GM23248 (cell line): Measurements from ENCODE around the gene CHRNA4. TPM values are rescaled to one million over a fixed set of nuclear protein-coding genes. Genes with fewer than 3 reads are reported as not detected.

Source experiments
- DNase-seq: peaks from one replicate; pipeline ENCODE4 v3.0.0-alpha.2; 2015
- H2AFZ ChIP-seq: fragments of 200-600 bp; sonication (generic); 2 replicates; pipeline ENCODE4 v1.6.1; 2016; ENCODE audit warnings: antibody characterized with exemption
- H3F3A ChIP-seq: fragments of 200-600 bp; sonication (generic); 2 replicates; pipeline ENCODE4 v1.6.1; 2016; ENCODE audit warnings: mild to moderate bottlenecking, antibody characterized with exemption, mixed run types; ENCODE audit not compliant: insufficient read depth
- H3K27ac ChIP-seq: fragments of 200-600 bp; sonication (generic); 2 replicates; pipeline ENCODE4 v1.5.1; 2016; ENCODE audit warnings: mild to moderate bottlenecking
- H3K27me3 ChIP-seq: fragments of 200-600 bp; sonication (generic); replicated peaks from 2 replicates; pipeline ENCODE4 v1.6.1; 2016; ENCODE audit warnings: mild to moderate bottlenecking; ENCODE audit not compliant: insufficient read depth
- H3K36me3 ChIP-seq: fragments of 200-600 bp; sonication (generic); 2 replicates; pipeline ENCODE4 v1.6.1; 2016; ENCODE audit warnings: low read depth, mild to moderate bottlenecking
- H3K4me1 ChIP-seq: fragments of 200-600 bp; sonication (generic); 2 replicates; pipeline ENCODE4 v1.6.1; 2016; ENCODE audit warnings: mild to moderate bottlenecking; ENCODE audit not compliant: insufficient read depth
- H3K4me2 ChIP-seq: fragments of 200-600 bp; sonication (generic); one replicate; pipeline ENCODE4 v1.6.1; 2016; ENCODE audit warnings: mild to moderate bottlenecking; ENCODE audit not compliant: unreplicated experiment
- H3K4me3 ChIP-seq: fragments of 200-600 bp; sonication (generic); 2 replicates; pipeline ENCODE4 v1.5.1; 2016; ENCODE audit warnings: mild to moderate bottlenecking
- H3K79me2 ChIP-seq: fragments of 200-600 bp; sonication (generic); 2 replicates; pipeline ENCODE4 v1.6.1; 2016; ENCODE audit warnings: mild to moderate bottlenecking; ENCODE audit not compliant: insufficient read depth
- H3K9ac ChIP-seq: fragments of 200-600 bp; sonication (generic); 2 replicates; pipeline ENCODE4 v1.6.1; 2016; ENCODE audit warnings: mild to moderate bottlenecking
- H3K9me2 ChIP-seq: fragments of 200-600 bp; sonication (generic); 2 replicates; pipeline ENCODE4 v1.6.1; 2016; ENCODE audit warnings: mixed run types, mild to moderate bottlenecking, moderate library complexity; ENCODE audit not compliant: insufficient read depth
- H3K9me3 ChIP-seq: fragments of 200-600 bp; sonication (generic); one replicate; pipeline ENCODE4 v1.6.1; 2017; ENCODE audit warnings: low read depth
- H4K20me1 ChIP-seq: fragments of 200-600 bp; sonication (generic); 2 replicates; pipeline ENCODE4 v1.6.0; 2016; ENCODE audit not compliant: insufficient read depth
- EZH2 ChIP-seq: fragments of 200-600 bp; sonication (generic); IDR thresholded peaks from 2 replicates; pipeline ENCODE4 v1.6.1; 2018; ENCODE audit warnings: antibody characterized with exemption, mild to moderate bottlenecking; ENCODE audit not compliant: insufficient read depth, poor library complexity, severe bottlenecking
- EZH2phosphoT487 ChIP-seq: fragments of 200-600 bp; sonication (generic); IDR thresholded peaks from 2 replicates; pipeline ENCODE4 v1.6.1; 2018; ENCODE audit warnings: antibody characterized with exemption, moderate library complexity, mild to moderate bottlenecking, low read depth; ENCODE audit not compliant: insufficient read depth
- WGBS, 2 experiments: methylation state at CpG; one replicate each; pipeline ENCODE4 v1.1.6; 2015 to 2017; ENCODE audit warnings: low lambda C conversion rate in 2 of 2, low coverage in 1 of 2; ENCODE audit errors: missing lambda C conversion rate in 2 of 2; 5-methylcytosine and 5-hydroxymethylcytosine counted together
- in situ Hi-C: fragments of 300-500 bp; cut with MboI; formaldehyde crosslinking; loops from 2 replicates; pipeline ENCODE4 v1.15.0; 2020
- polyA plus RNA-seq: library from polyadenylated mRNA; unstranded; fragments of >200 nt; fragmentation: Nextera tagmentation; extraction: Ambion mirVana; gene quantifications from 2 replicates; pipeline ENCODE4 v1.2.1, GENCODE V29; 2016
- total RNA-seq: library from RNA; depleted of rRNA; stranded (reverse); fragments of >200 nt; shearing (Covaris generic); gene quantifications from 2 replicates; pipeline ENCODE4 v1.2.3, GENCODE V29; 2014

Gene CHRNA4
- total and polyA plus RNA-seq, 2 experiments from 2014 or later: not detected

- H3K27ac ChIP-seq: no peak overlapping the region
- H3K9me3 ChIP-seq: no peaks in the 10 kb centered on the region
- no peak overlapping the region for H3K9ac ChIP-seq
- in situ Hi-C loops: no loop called here
- TF ChIP-seq EZH2 (no peak), EZH2phosphoT487 (no peak)
- DNase-seq: no peak
- WGBS, 2 experiments: 19 to 28% methylated on average over 7 to 12 of the region's 12 CpGs
- no peaks in the 10 kb centered on the region for H3K79me2 ChIP-seq
- no peaks in the 10 kb centered on the region for H3F3A ChIP-seq
- 0 out of 2 replicates have a peak, but pooled peaks cover 3% of the 10 kb centered on the region for H3K27me3 ChIP-seq
- H3K4me2 ChIP-seq: no peak overlapping the region
- no peaks in the 10 kb centered on the region for H3K4me1 ChIP-seq
- no peaks in the 10 kb centered on the region for H3K9me2 ChIP-seq
- H4K20me1 ChIP-seq: no peaks in the 10 kb centered on the region
- no peak overlapping the region for H3K4me3 ChIP-seq
- H2AFZ ChIP-seq: no peak overlapping the region
- no peaks in the 10 kb centered on the region for H3K36me3 ChIP-seq
Measured at GRCh38 chr20:63352811-63353221, 8.3 kb downstream of the CHRNA4 start.

- DNase-seq: no peak
- in situ Hi-C loops: no loop called here
- no peak overlapping the region for H3K27ac ChIP-seq
- no peaks in the 10 kb centered on the region for H3K4me1 ChIP-seq
- TF ChIP-seq EZH2phosphoT487 (no peak), EZH2 (no peak)
- no peak overlapping the region for H3K4me3 ChIP-seq
- H3K9me3 ChIP-seq: no peaks in the 10 kb centered on the region
- no peak overlapping the region for H3K9ac ChIP-seq
- H3F3A ChIP-seq: no peaks in the 10 kb centered on the region
- no peaks in the 10 kb centered on the region for H3K9me2 ChIP-seq
- no peak overlapping the region for H3K4me2 ChIP-seq
- H3K79me2 ChIP-seq: no peaks in the 10 kb centered on the region
- H3K27me3 ChIP-seq: 0 out of 2 replicates have a peak, but pooled peaks cover 3% of the 10 kb centered on the region
- no peak overlapping the region for H2AFZ ChIP-seq
- no peaks in the 10 kb centered on the region for H3K36me3 ChIP-seq
- 27 to 32% methylated on average over 23 to 27 of the region's 28 CpGs for WGBS, 2 experiments
- no peaks in the 10 kb centered on the region for H4K20me1 ChIP-seq
Measured at GRCh38 chr20:63351811-63352591, 9.1 kb downstream of the CHRNA4 start.

GRCh38 chr20:63351326-63351700 is 9.8 kb downstream of the CHRNA4 start:
- no peaks in the 10 kb centered on the region for H3F3A ChIP-seq
- DNase-seq: no peak
- no peak overlapping the region for H3K9ac ChIP-seq
- TF ChIP-seq EZH2phosphoT487 (no peak), EZH2 (no peak)
- H3K4me2 ChIP-seq: no peak overlapping the region
- WGBS, 2 experiments: 86 to 94% methylated on average over 11 to 12 of the region's 12 CpGs
- H3K27me3 ChIP-seq: 0 out of 2 replicates have a peak, but pooled peaks cover 3% of the 10 kb centered on the region
- in situ Hi-C loops: no loop called here
- no peaks in the 10 kb centered on the region for H3K9me2 ChIP-seq
- no peak overlapping the region for H3K27ac ChIP-seq
- no peaks in the 10 kb centered on the region for H4K20me1 ChIP-seq
- no peaks in the 10 kb centered on the region for H3K9me3 ChIP-seq
- no peak overlapping the region for H2AFZ ChIP-seq
- no peaks in the 10 kb centered on the region for H3K36me3 ChIP-seq
- H3K79me2 ChIP-seq: no peaks in the 10 kb centered on the region
- H3K4me1 ChIP-seq: no peaks in the 10 kb centered on the region
- H3K4me3 ChIP-seq: no peak overlapping the region

- Histone ChIP-seq H4K20me1 (no peaks in the 10 kb centered on the region), H3K36me3 (no peaks in the 10 kb centered on the region), H3K9me3 (no peaks in the 10 kb centered on the region), H3K4me3 (no peak overlapping the region), H3K27ac (no peak overlapping the region), H3K9ac (no peak overlapping the region), H3F3A (no peaks in the 10 kb centered on the region), H3K79me2 (no peaks in the 10 kb centered on the region), H3K4me1 (no peaks in the 10 kb centered on the region), H3K27me3 (0 out of 2 replicates have a peak, but pooled peaks cover 3% of the 10 kb centered on the region), H3K4me2 (no peak overlapping the region), H2AFZ (no peak overlapping the region), H3K9me2 (no peaks in the 10 kb centered on the region)
- in situ Hi-C loops: no loop called here
- DNase-seq: no peak
- TF ChIP-seq EZH2phosphoT487 (no peak), EZH2 (no peak)
- WGBS, 2 experiments: 87 to 92% methylated on average over 28 to 46 of the region's 46 CpGs
Measured at GRCh38 chr20:63350597-63351325, 10.4 kb downstream of the CHRNA4 start.
